K562 (cell line): ENCODE data around the gene WFDC2. TPM values are rescaled to one million over a fixed set of nuclear protein-coding genes. Genes with fewer than 3 reads are reported as not detected.

ENCODE experiments used
- ELF4 ChIP-seq: fragments of 450-650 bp; formaldehyde crosslinking; IDR thresholded peaks from 2 replicates; pipeline ENCODE4 v1.4.0; 2022; ENCODE audit warnings: missing genetic modification characterization
- HDAC6 ChIP-seq: IDR thresholded peaks from 2 replicates; pipeline ENCODE4 v1.6.1; 2012; ENCODE audit warnings: low read depth, mild to moderate bottlenecking, control low read depth, inconsistent platforms, low read length, moderate library complexity
- HIVEP1 ChIP-seq: fragments of 250-450 bp; sonication (Bioruptor Pico); IDR thresholded peaks from 2 replicates; pipeline ENCODE4 v1.4.0; 2020; ENCODE audit warnings: mild to moderate bottlenecking
- KAT2B ChIP-seq: IDR thresholded peaks from one replicate; pipeline ENCODE4 v1.6.1; 2012; ENCODE audit warnings: low read depth, mild to moderate bottlenecking, control low read depth, inconsistent platforms, low read length, moderate library complexity
- polyA plus RNA-seq, 8 experiments: library from polyadenylated mRNA; depleted of rRNA in 4 of 8; stranded (reverse) in 5 of 8; unstranded in 3 of 8; fragments of >200 nt; fragmentation: Nextera tagmentation in 2 of 8; fragmentation: Illumina TruSeq in 1 of 8; extraction: Ambion mirVana in 2 of 8; extraction: Trizol in 1 of 8; gene quantifications; 2 replicates each; pipeline versions ENCODE4 v1.2.1 to v1.2.3, GENCODE V29; 2011 to 2014; ENCODE audit warnings: inconsistent platforms in 1 of 8, missing spikeins in 1 of 8
- total RNA-seq, 7 experiments: library from RNA; depleted of rRNA in 6 of 7; stranded (reverse); fragments of >200 nt in 6 of 7; fragmentation: Illumina TruSeq in 2 of 7; extraction: Trizol in 2 of 7; gene quantifications; 2 replicates each; pipeline versions ENCODE4 v1.2.1 to v1.2.3, GENCODE V29; 2011 to 2021; ENCODE audit warnings: low replicate concordance in 1 of 7
- TF ChIP-seq, protein P1 (sequence below): fragments of 250-450 bp; sonication (Bioruptor Pico); IDR thresholded peaks from 2 replicates; pipeline ENCODE4 v1.8.0; 2021; ENCODE audit warnings: moderate library complexity, mild to moderate bottlenecking, inconsistent platforms
- TF ChIP-seq, protein P2 (sequence below): fragments of 450-650 bp; IDR thresholded peaks from 2 replicates; pipeline ENCODE4 v1.6.1; 2016; ENCODE audit warnings: low read depth

WFDC2 gene
- total and polyA plus RNA-seq, 9 of the 15 experiments (the other 6 are each of a cell fraction or from before 2014, with no cell fraction given): not detected

DNA sequence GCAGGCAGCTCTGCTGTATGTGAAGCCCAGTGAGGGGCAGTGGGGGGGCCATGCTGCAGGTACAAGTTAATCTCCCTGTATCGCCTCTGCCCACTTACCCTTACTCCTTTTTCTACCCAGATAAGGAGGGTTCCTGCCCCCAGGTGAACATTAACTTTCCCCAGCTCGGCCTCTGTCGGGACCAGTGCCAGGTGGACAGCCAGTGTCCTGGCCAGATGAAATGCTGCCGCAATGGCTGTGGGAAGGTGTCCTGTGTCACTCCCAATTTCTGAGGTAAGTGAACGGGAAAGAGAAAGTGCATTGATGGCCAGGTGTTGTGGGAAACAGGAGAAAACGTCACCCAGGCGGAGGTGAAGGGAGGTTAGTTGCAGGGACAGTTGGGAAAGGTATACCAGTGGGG lies 10.3 kb downstream of the WFDC2 start (continued):
- no peak for TF ChIP-seq HDAC6
- no peak for TF ChIP-seq HIVEP1
- TF ChIP-seq ELF4 (CRISPR knock-in tag): no peak
- TF ChIP-seq, protein P1, sequence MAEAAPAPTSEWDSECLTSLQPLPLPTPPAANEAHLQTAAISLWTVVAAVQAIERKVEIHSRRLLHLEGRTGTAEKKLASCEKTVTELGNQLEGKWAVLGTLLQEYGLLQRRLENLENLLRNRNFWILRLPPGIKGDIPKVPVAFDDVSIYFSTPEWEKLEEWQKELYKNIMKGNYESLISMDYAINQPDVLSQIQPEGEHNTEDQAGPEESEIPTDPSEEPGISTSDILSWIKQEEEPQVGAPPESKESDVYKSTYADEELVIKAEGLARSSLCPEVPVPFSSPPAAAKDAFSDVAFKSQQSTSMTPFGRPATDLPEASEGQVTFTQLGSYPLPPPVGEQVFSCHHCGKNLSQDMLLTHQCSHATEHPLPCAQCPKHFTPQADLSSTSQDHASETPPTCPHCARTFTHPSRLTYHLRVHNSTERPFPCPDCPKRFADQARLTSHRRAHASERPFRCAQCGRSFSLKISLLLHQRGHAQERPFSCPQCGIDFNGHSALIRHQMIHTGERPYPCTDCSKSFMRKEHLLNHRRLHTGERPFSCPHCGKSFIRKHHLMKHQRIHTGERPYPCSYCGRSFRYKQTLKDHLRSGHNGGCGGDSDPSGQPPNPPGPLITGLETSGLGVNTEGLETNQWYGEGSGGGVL: no peak
- TF ChIP-seq KAT2B: no peak
- TF ChIP-seq, protein P2, sequence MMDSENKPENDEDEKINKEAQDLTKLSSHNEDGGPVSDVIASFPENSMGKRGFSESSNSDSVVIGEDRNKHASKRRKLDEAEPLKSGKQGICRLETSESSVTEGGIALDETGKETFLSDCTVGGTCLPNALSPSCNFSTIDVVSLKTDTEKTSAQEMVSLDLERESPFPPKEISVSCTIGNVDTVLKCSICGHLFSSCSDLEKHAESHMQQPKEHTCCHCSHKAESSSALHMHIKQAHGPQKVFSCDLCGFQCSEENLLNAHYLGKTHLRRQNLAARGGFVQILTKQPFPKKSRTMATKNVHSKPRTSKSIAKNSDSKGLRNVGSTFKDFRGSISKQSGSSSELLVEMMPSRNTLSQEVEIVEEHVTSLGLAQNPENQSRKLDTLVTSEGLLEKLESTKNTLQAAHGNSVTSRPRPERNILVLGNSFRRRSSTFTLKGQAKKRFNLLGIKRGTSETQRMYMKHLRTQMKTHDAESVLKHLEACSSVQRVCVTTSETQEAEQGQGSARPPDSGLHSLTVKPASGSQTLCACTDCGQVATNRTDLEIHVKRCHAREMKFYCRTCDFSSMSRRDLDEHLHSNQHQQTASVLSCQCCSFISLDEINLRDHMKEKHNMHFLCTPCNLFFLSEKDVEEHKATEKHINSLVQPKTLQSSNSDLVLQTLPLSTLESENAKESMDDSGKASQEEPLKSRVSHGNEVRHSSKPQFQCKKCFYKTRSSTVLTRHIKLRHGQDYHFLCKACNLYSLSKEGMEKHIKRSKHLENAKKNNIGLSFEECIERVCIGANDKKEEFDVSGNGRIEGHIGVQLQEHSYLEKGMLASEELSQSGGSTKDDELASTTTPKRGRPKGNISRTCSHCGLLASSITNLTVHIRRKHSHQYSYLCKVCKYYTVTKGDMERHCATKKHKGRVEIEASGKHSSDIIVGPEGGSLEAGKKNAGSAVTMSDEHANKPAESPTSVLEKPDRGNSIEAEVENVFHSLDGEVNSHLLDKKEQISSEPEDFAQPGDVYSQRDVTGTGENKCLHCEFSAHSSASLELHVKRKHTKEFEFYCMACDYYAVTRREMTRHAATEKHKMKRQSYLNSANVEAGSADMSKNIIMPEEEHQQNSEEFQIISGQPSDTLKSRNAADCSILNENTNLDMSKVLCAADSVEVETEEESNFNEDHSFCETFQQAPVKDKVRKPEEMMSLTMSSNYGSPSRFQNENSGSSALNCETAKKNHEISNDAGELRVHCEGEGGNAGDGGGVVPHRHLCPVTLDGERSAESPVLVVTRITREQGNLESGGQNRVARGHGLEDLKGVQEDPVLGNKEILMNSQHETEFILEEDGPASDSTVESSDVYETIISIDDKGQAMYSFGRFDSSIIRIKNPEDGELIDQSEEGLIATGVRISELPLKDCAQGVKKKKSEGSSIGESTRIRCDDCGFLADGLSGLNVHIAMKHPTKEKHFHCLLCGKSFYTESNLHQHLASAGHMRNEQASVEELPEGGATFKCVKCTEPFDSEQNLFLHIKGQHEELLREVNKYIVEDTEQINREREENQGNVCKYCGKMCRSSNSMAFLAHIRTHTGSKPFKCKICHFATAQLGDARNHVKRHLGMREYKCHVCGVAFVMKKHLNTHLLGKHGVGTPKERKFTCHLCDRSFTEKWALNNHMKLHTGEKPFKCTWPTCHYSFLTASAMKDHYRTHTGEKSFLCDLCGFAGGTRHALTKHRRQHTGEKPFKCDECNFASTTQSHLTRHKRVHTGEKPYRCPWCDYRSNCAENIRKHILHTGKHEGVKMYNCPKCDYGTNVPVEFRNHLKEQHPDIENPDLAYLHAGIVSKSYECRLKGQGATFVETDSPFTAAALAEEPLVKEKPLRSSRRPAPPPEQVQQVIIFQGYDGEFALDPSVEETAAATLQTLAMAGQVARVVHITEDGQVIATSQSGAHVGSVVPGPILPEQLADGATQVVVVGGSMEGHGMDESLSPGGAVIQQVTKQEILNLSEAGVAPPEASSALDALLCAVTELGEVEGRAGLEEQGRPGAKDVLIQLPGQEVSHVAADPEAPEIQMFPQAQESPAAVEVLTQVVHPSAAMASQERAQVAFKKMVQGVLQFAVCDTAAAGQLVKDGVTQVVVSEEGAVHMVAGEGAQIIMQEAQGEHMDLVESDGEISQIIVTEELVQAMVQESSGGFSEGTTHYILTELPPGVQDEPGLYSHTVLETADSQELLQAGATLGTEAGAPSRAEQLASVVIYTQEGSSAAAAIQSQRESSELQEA: no peak
